HUES48 (cell line): ENCODE results near the gene ABLIM3.

Source experiments
- H3K27ac ChIP-seq: one replicate; pipeline ENCODE4 v1.7.0; 2013; ENCODE audit warnings: low read depth, low read length, inconsistent platforms
- H3K27me3 ChIP-seq: 2 replicates; pipeline ENCODE4 v1.6.1; 2013; ENCODE audit warnings: mild to moderate bottlenecking, low read length; ENCODE audit not compliant: control insufficient read depth, insufficient read depth
- H3K36me3 ChIP-seq: 2 replicates; pipeline ENCODE4 v1.6.1; 2013; ENCODE audit warnings: low read length; ENCODE audit not compliant: control insufficient read depth, insufficient read depth
- H3K4me1 ChIP-seq: 2 replicates; pipeline ENCODE4 v1.6.1; 2013; ENCODE audit warnings: mild to moderate bottlenecking, low read length; ENCODE audit not compliant: control insufficient read depth, insufficient read depth
- H3K4me3 ChIP-seq: 2 replicates; pipeline ENCODE4 v1.5.1; 2013; ENCODE audit warnings: mild to moderate bottlenecking, low read depth, low read length
- H3K9ac ChIP-seq: 2 replicates; pipeline ENCODE4 v1.6.1; 2013; ENCODE audit warnings: mild to moderate bottlenecking, low read depth, low read length, moderate library complexity
- H3K9me3 ChIP-seq: 2 replicates; pipeline ENCODE4 v1.6.1; 2013; ENCODE audit warnings: low read length; ENCODE audit not compliant: control insufficient read depth, insufficient read depth

Gene ABLIM3

DNA sequence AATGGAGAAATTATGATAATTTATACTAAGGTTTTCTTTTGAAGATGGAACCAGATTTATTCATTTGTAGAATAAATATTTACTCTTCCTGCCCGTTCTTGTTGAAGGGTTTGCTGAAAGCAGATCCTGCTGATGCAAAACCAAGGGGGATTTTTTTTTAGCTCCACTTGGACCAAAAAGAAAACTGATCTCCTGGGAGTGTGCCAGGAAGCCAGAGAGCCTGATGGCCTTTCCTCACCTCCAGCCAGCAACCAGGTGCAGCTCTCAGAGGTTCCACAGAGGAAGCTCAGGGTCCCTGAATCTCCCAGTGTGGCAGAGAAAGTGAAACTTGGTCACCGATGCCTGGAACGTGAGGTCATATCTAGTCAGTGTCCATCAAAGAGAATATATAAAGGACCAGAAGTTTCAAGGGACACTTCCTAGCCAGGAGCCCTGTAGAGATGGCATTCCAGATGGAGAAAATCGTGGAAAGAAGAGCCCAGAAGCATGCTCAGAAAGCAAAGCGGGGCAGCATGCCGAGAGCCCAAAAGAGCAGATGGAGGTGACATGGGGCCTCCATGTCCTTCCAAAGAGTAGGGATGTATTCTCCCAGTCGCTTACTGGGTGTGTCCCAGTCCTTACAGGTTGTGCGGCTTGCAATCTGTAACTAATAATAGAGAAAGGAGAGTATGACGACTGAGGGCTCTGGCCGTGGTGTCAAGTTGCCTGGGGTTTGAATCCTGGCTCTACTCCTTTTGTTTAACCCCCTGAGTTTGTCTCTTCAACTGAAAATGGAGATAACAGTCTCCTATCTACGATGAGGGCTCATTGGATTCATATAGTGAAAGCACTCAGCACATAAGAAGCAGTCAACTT is 142.6 kb downstream of the ABLIM3 start:
- no peak overlapping the region for H3K4me3 ChIP-seq
- H3K36me3 ChIP-seq = no peaks in the 10 kb centered on the region
- H3K4me1 ChIP-seq = no peaks in the 10 kb centered on the region
- no peaks in the 10 kb centered on the region for H3K27me3 ChIP-seq
- no peaks in the 10 kb centered on the region for H3K9me3 ChIP-seq
- no peak overlapping the region for H3K27ac ChIP-seq
- H3K9ac ChIP-seq = no peak overlapping the region

DNA sequence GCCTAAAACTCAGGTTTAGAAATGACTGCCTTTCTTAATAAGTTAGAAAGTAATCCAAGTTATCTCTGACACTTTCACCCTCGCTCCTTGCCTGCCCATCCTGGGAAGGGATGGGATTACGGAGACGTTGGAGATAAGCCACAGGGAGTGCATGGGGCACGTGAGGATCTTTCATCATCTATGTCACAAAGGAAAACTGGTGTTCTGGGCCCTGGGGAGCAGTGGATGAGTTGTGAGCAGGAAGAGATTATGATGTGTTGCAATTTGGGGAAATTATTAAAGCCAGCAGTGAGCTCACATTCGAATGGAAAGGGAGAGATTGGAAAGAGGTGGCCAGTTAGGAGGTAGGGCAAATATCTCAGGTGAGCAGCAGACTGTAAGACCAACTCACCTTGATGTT is 143.2 kb downstream of the ABLIM3 start:
- no peaks in the 10 kb centered on the region for H3K36me3 ChIP-seq
- no peaks in the 10 kb centered on the region for H3K4me1 ChIP-seq
- H3K9me3 ChIP-seq = no peaks in the 10 kb centered on the region
- no peak overlapping the region for H3K4me3 ChIP-seq
- no peak overlapping the region for H3K27ac ChIP-seq
- H3K9ac ChIP-seq = no peak overlapping the region
- no peaks in the 10 kb centered on the region for H3K27me3 ChIP-seq

DNA sequence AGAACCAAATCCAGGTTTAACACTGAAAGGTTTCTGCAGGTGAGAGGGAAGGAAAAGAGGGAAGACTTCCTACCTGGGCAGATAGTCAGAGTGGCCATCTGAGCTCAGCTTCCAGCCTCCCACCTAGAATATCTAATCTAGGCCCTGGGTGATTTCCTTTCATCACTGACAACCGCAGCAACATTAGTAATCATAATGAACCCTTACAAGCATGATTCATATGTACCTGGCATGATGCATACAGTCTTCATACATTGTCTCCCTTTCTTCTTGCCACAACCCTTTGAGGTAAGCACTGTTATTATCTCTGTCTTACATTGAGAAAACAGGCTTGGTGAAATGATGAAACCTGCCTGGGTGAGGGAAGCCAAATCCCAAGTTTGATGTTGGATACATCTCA is 143.9 kb downstream of the ABLIM3 start:
- Histone ChIP-seq H3K4me3 (no peak overlapping the region), H3K27me3 (no peaks in the 10 kb centered on the region), H3K27ac (no peak overlapping the region), H3K36me3 (no peaks in the 10 kb centered on the region), H3K9me3 (no peaks in the 10 kb centered on the region), H3K9ac (no peak overlapping the region), H3K4me1 (no peaks in the 10 kb centered on the region)

DNA sequence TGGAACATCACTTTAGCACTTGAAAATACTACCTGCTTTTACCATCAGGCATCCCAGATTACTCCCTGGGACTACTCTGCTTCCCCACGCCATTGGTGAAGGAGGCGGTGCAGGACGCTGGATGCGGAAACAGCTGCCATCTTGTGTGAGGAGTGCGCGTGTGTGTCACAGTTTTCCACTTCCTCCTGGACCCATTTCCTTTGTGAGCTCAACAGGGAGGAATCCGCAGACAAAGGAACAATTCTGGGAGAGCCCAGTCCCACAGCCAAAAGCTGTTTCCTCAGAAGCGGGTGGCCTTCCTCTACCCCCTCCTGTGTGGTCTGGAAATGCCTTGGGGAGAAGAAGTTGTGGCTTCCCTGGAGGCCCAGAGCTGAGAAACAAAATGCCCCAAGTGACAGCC is 147.1 kb downstream of the ABLIM3 start:
- no peak overlapping the region for H3K27ac ChIP-seq
- no peak overlapping the region for H3K4me3 ChIP-seq
- H3K9ac ChIP-seq = no peak overlapping the region

DNA sequence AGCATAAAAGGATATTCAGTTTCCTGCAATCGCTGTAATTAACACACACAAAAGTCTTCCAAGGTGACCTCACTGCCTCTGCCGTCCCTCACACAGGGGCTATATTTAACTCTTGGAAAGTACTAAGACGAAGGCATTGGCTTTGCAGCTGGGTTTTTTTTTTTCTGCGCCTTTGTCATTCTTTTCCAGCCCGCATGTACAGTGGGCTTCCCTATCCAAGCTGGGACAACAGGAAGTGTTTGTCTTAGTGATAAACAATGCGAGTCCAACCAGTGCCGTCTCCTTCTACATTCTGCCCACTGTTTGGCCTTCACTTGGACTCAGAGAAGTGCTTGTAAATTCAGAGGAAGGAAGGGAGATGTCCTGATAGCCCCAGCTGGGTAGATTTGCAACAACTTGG is 148.0 kb downstream of the ABLIM3 start:
- H3K27ac ChIP-seq = no peak overlapping the region
- no peak overlapping the region for H3K4me3 ChIP-seq

More for the DNA sequence above, 147.1 kb downstream of the ABLIM3 start:
- H3K9me3 ChIP-seq = no peaks in the 10 kb centered on the region
- no peaks in the 10 kb centered on the region for H3K27me3 ChIP-seq
- no peaks in the 10 kb centered on the region for H3K36me3 ChIP-seq
- no peaks in the 10 kb centered on the region for H3K4me1 ChIP-seq

DNA sequence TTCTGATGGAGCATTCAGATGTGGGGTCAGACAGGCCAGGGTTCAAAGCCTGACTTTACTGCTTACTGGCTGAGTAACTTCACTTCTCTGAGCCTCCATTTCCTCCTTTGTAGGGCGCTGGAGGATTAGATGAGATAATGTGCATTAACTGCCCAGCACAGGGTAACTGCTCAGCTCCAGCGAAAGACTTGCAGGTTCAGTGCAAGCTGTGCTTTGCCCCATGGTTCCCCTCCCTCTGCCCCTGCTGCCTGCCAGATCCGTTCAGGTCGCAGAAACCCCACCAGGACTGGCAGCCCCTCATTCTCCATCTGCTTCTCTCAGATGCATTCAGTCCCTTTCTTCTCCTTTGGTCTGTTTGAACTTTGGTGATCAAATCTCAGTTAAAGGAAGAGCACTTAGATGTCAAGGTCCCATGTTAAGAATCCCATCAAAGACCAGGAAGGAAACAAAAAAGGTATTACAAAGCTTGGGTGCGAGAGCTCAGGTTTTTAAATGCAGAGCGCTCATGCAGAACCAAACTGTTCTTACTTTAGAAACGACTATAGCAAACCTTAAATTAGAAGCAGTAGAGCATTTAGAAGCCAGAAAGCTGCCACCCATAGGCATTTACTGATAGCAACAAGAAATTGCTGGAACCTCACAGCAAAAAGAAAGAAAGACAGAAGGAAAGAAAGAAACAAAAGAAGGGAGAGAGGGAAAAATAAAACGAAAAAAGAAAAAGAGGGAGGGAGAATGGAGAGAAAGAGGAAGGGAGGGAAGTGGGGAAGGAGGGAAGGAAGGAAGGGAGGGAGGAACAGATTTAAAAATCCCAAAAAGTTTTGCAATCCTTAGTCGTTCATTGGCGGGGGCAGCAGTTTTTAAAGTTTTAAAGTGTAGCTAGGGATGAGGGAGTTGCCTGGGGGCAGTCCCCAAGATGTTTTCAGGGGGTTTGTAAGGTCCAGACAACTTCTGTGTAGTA is 153.9 kb downstream of the ABLIM3 start:
- Histone ChIP-seq H3K9me3 (no peaks in the 10 kb centered on the region), H3K27me3 (no peaks in the 10 kb centered on the region), H3K4me1 (peaks cover 5% of the 10 kb centered on the region; the same call in 1 of the 2 replicates), H3K4me3 (no peak overlapping the region), H3K36me3 (no peaks in the 10 kb centered on the region), H3K9ac (no peak overlapping the region), H3K27ac (no peak overlapping the region)

More for the DNA sequence above, 148.0 kb downstream of the ABLIM3 start:
- no peaks in the 10 kb centered on the region for H3K36me3 ChIP-seq
- no peaks in the 10 kb centered on the region for H3K9me3 ChIP-seq
- H3K4me1 ChIP-seq = no peaks in the 10 kb centered on the region
- H3K9ac ChIP-seq = no peak overlapping the region
- no peaks in the 10 kb centered on the region for H3K27me3 ChIP-seq

DNA sequence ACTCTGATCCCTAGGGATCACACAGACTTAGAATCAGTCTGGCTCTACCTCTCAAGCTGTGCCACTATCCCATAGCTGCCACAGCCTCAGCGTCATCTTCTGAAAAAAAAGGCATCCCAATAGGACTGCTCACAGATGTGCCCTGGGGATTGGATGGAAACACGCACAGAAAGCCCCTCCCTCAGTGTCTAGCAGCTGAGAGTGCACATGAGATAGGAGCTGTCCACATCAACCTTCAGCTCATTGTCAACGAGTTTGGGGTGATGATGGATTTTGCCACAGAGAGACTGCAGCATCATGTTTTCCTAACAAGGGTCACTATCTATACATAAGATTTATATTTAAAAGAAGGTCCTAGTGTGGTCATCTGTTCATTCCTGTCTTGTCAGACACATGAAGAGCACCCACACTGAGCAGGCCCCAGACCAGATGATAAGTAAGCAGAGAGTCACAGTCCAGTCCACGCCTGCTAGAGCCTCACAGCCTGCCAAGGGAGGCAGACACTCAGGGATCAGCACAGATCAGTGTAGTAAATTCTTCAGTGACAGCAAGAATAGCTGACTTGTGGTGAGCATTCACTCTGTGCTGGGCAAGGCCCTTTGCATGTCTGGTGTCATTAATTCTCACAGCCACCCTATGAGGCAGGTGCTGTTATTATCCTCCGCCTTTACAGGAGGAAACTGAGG is 156.2 kb downstream of the ABLIM3 start:
- Histone ChIP-seq H3K4me1 (peaks cover 5% of the 10 kb centered on the region; the same call in 1 of the 2 replicates), H3K27ac (no peak overlapping the region), H3K9ac (no peak overlapping the region), H3K27me3 (no peaks in the 10 kb centered on the region), H3K36me3 (no peaks in the 10 kb centered on the region), H3K9me3 (no peaks in the 10 kb centered on the region), H3K4me3 (no peak overlapping the region)

DNA sequence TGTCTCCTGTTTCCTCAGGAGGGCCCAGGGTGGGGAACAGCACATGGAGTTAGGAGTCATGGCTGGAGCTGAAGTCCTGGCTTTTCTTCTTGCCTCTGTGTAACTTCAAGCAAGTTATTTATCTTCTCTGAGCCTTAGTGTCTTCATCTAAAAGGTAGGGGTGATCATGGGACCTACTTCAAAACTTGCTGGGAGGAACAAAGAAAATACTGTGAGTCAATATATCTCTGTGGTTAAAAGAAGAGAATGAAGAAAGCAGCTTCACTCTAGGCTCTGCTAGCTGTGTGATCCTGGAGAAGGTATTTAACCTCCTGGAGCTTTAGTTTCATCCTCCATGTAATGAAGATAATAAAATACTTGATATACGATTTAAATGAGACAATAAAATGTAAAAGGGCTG is 156.9 kb downstream of the ABLIM3 start:
- Histone ChIP-seq H3K27ac (no peak overlapping the region), H3K9ac (no peak overlapping the region), H3K9me3 (no peaks in the 10 kb centered on the region), H3K36me3 (no peaks in the 10 kb centered on the region), H3K27me3 (no peaks in the 10 kb centered on the region), H3K4me1 (peaks cover 5% of the 10 kb centered on the region; the same call in 1 of the 2 replicates), H3K4me3 (no peak overlapping the region)

DNA sequence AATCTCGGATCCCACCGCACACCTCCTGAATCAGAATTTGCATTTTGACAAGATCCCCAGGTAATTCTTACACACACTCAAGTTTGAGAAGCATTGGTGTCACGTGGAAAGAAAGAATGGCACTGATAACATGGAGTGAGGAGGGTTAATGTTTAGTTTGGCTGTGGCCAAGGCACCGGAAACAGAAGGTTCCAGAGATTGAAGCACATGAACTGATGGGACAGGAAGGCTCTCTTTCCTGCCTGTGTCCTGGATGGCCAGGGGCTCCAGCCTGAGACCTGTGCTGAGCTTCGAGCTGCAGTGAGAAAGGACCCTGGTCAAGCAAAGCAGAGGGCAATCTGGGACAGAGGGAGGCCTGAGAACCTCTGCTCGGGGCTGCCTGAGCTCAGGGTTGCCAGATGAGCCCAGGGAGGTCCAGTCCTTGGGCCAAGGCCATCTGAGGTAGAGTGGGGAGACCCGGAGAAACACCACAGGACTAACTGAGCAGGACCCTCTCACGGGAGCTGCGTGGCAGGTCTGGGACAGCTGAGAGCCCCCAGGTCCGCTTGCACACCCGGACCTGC is 157.6 kb downstream of the ABLIM3 start:
- H3K9me3 ChIP-seq = no peaks in the 10 kb centered on the region
- H3K4me3 ChIP-seq = no peak overlapping the region
- H3K27me3 ChIP-seq = no peaks in the 10 kb centered on the region
- peaks cover 5% of the 10 kb centered on the region; the same call in 1 of the 2 replicates for H3K4me1 ChIP-seq
- H3K36me3 ChIP-seq = no peaks in the 10 kb centered on the region
- H3K9ac ChIP-seq = no peak overlapping the region
- no peak overlapping the region for H3K27ac ChIP-seq

DNA sequence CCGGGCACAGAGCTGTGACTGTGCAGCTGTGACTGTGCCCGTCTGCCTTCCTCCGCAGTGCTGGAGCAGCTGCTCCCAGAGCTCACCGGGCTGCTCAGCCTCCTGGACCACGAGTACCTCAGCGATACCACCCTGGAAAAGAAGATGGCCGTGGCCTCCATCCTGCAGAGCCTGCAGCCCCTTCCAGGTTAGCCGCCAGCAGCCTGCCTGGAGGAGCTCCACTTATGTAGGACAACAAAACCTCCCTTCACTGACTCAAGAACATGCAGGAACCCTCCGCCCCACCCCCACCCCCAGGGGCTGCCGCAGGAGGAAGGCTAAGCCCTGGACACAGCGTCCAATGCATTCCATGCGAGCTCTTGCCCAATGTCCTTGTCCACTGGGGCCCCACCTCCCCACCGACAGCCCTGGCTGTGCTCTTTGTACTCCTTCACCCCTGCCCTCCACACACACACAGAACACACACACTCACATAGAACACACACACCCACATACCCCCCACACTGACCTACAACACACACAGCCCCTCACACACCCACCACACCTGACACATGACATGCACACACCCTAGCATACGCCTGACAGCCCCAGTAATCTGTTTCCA is 158.3 kb downstream of the ABLIM3 start:
- Histone ChIP-seq H3K36me3 (no peaks in the 10 kb centered on the region), H3K9me3 (no peaks in the 10 kb centered on the region), H3K4me1 (peaks cover 5% of the 10 kb centered on the region; the same call in 1 of the 2 replicates), H3K27ac (no peak overlapping the region), H3K27me3 (no peaks in the 10 kb centered on the region), H3K4me3 (no peak overlapping the region), H3K9ac (no peak overlapping the region)
